Hepatocyte (in vitro differentiated cells): Measurements from ENCODE around the gene CPLANE1. TPM values are rescaled to one million over a fixed set of nuclear protein-coding genes. Genes with fewer than 3 reads are reported as not detected.

ENCODE experiments used
- DNase-seq: peaks from one replicate; pipeline ENCODE4 v3.0.0-alpha.2; 2016; ENCODE audit warnings: low spot score
- H2AFZ ChIP-seq: fragments of 200-600 bp; sonication (generic); 2 replicates; pipeline ENCODE4 v1.6.0; 2016; ENCODE audit warnings: antibody characterized with exemption, mild to moderate bottlenecking
- H3K27ac ChIP-seq: fragments of 200-600 bp; sonication (generic); 2 replicates; pipeline ENCODE4 v1.5.1; 2016; ENCODE audit warnings: mild to moderate bottlenecking
- H3K27me3 ChIP-seq: fragments of 200-600 bp; sonication (generic); 2 replicates; pipeline ENCODE4 v1.6.1; 2016
- H3K36me3 ChIP-seq: fragments of 200-600 bp; sonication (generic); replicated peaks from 2 replicates; pipeline ENCODE4 v1.5.1; 2016; ENCODE audit warnings: low read depth; ENCODE audit not compliant: insufficient read depth
- H3K4me1 ChIP-seq: fragments of 200-600 bp; sonication (generic); 2 replicates; pipeline ENCODE4 v1.5.1; 2016; ENCODE audit warnings: mild to moderate bottlenecking, moderate library complexity; ENCODE audit not compliant: insufficient read depth
- H3K4me2 ChIP-seq: fragments of 200-600 bp; sonication (generic); 2 replicates; pipeline ENCODE4 v1.6.0; 2016
- H3K4me3 ChIP-seq: fragments of 200-600 bp; sonication (generic); 2 replicates; pipeline ENCODE4 v1.5.1; 2016; ENCODE audit warnings: mild to moderate bottlenecking
- H3K79me2 ChIP-seq: fragments of 200-600 bp; sonication (generic); 2 replicates; pipeline ENCODE4 v1.6.0; 2017; ENCODE audit warnings: mild to moderate bottlenecking
- H3K9me2 ChIP-seq: fragments of 200-600 bp; sonication (generic); replicated peaks from 2 replicates; pipeline ENCODE4 v1.6.0; 2017; ENCODE audit warnings: mild to moderate bottlenecking; ENCODE audit not compliant: insufficient read depth
- H3K9me3 ChIP-seq: fragments of 200-600 bp; sonication (generic); 2 replicates; pipeline ENCODE4 v1.5.1; 2016; ENCODE audit warnings: low read depth, mild to moderate bottlenecking
- H4K20me1 ChIP-seq: fragments of 200-600 bp; sonication (generic); 2 replicates; pipeline ENCODE4 v1.6.0; 2016; ENCODE audit warnings: mild to moderate bottlenecking; ENCODE audit not compliant: insufficient read depth, poor library complexity, severe bottlenecking
- CTCF ChIP-seq: fragments of 200-600 bp; sonication (generic); IDR thresholded peaks from 2 replicates; pipeline ENCODE4 v1.5.1; 2016; ENCODE audit warnings: antibody characterized with exemption, mild to moderate bottlenecking; ENCODE audit not compliant: poor library complexity
- EZH2 ChIP-seq: fragments of 200-600 bp; sonication (generic); IDR thresholded peaks from 2 replicates; pipeline ENCODE4 v1.6.1; 2016; ENCODE audit warnings: antibody characterized with exemption, mild to moderate bottlenecking, borderline replicate concordance
- EZH2phosphoT487 ChIP-seq: fragments of 200-600 bp; sonication (generic); IDR thresholded peaks from one replicate; pipeline ENCODE4 v1.6.1; 2018; ENCODE audit warnings: antibody characterized with exemption, mild to moderate bottlenecking, low read depth, moderate library complexity; ENCODE audit not compliant: unreplicated experiment, severe bottlenecking
- WGBS: methylation state at CpG from one replicate; pipeline ENCODE4 v1.1.6; 2016; ENCODE audit warnings: low lambda C conversion rate; ENCODE audit errors: missing lambda C conversion rate; 5-methylcytosine and 5-hydroxymethylcytosine counted together
- polyA plus RNA-seq: library from polyadenylated mRNA; unstranded; fragments of >200 nt; fragmentation: Nextera tagmentation; extraction: Ambion mirVana; gene quantifications from 2 replicates; pipeline ENCODE4 v1.2.1, GENCODE V29; 2016
- total RNA-seq: library from RNA; depleted of rRNA; stranded (reverse); fragments of >200 nt; gene quantifications from 2 replicates; pipeline ENCODE4 v1.2.3, GENCODE V29; 2014

CPLANE1 gene
- total and polyA plus RNA-seq, 2 experiments from 2014 or later = 4.3 to 29.6 TPM

DNA sequence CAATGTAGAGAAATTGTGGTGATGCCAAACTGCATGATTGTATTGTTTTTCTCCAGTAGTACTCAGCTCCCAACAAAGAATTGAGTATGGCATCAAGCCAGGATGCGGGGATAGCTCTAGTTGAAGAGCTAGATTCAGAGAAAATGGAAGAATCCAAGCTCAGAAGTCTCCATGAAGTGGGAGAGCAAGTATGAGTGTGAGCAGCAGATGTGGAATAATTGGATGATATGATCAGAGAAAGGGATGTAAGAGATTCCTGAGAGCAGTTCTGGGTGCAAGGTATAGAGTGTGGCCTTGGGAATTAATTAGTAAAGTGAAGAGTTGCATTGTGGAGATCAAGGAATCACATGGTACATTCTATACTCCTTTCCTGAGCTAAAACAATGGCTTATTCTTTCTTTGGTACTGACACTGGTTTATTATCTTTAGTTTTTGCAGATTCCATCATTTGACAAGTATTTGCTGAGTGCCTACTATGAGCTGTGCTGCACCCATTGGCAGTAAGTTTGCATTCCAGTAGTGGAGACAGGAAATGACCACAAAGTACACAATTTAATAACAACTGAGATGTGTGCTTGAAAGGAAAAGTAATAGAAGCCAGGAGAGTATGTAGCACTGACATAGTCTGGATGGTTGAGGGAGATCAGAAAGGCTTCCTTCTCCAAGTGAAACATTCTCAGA lies 177.1 kb downstream of the CPLANE1 start:
- H3K4me3 ChIP-seq = no peak overlapping the region
- H3K27ac ChIP-seq = no peak overlapping the region
- H3K36me3 ChIP-seq = no peaks in the 10 kb centered on the region
- no peaks in the 10 kb centered on the region for H3K79me2 ChIP-seq
- no peaks in the 10 kb centered on the region for H3K9me2 ChIP-seq
- H4K20me1 ChIP-seq = no peaks in the 10 kb centered on the region
- 94% methylated on average over 1 of the region's 1 CpG for WGBS
- H3K4me2 ChIP-seq = no peak overlapping the region
- no peaks in the 10 kb centered on the region for H3K27me3 ChIP-seq
- H3K4me1 ChIP-seq = no peaks in the 10 kb centered on the region
- no peak for DNase-seq
- H3K9me3 ChIP-seq = no peaks in the 10 kb centered on the region
- TF ChIP-seq EZH2 (no peak), CTCF (no peak), EZH2phosphoT487 (no peak)
- no peak overlapping the region for H2AFZ ChIP-seq

DNA sequence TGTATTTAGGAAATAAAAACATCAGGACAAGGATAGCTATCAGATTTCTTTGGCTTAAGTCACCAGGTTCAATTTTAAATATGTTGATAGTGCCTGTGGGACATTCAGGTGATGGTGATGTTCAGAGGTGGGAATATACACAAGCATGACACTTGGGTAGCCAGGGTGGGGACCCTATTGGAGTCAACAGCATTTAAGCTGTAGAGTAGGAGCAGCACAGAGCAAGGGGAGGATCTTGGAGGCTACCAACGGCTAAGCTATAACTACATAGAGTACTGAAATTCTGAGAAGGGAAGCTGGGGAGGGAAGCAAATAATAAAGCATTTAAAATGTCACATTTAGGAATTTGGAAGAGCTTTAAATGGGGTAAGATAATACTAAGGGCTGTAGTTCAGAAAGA lies 177.7 kb downstream of the CPLANE1 start:
- no peaks in the 10 kb centered on the region for H3K79me2 ChIP-seq
- no peak overlapping the region for H3K4me2 ChIP-seq
- H3K9me3 ChIP-seq = no peaks in the 10 kb centered on the region
- 93% methylated on average over 1 of the region's 1 CpG for WGBS
- H2AFZ ChIP-seq = no peak overlapping the region
- no peaks in the 10 kb centered on the region for H4K20me1 ChIP-seq
- H3K27me3 ChIP-seq = no peaks in the 10 kb centered on the region
- TF ChIP-seq EZH2 (no peak), EZH2phosphoT487 (no peak), CTCF (no peak)
- H3K27ac ChIP-seq = no peak overlapping the region
- H3K36me3 ChIP-seq = no peaks in the 10 kb centered on the region
- H3K9me2 ChIP-seq = no peaks in the 10 kb centered on the region
- no peak overlapping the region for H3K4me3 ChIP-seq
- H3K4me1 ChIP-seq = no peaks in the 10 kb centered on the region
- DNase-seq = no peak

GRCh38 chr5:37064442-37064841 lies 184.7 kb downstream of the CPLANE1 start:
- Histone ChIP-seq H3K4me2 (no peak overlapping the region), H3K4me3 (no peak overlapping the region), H3K9me3 (no peaks in the 10 kb centered on the region), H3K27ac (no peak overlapping the region), H4K20me1 (no peaks in the 10 kb centered on the region), H3K79me2 (no peaks in the 10 kb centered on the region), H3K4me1 (no peaks in the 10 kb centered on the region), H2AFZ (no peak overlapping the region), H3K9me2 (no peaks in the 10 kb centered on the region), H3K27me3 (no peaks in the 10 kb centered on the region), H3K36me3 (no peaks in the 10 kb centered on the region)
- DNase-seq = no peak
- WGBS = 87% methylated on average over 9 of the region's 9 CpGs
- TF ChIP-seq EZH2phosphoT487 (no peak), EZH2 (no peak), CTCF (no peak)
